Measurements from ENCODE around the gene C10orf143.

C10orf143 gene

DNA sequence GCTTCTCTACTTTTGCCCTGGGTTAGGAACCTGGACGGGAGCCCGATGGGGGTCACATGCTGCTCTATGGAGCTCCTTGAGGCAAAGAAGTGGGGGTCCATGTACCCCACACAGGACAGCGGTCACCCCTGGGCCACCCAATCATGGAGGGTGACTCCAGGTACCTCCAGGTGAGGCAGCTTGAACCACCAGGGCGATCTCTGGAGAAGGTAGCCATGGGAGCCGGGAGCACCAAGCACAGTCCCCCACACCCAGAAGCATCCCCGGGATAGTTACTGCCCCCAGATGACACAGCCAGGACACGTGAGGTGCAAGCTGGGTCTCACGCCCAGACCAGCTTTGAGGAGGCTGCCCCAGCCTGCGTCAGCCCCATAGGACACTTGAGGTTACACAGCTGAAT, 58.4 kb downstream of the C10orf143 start:
- DNase-seq, result no peak

DNA sequence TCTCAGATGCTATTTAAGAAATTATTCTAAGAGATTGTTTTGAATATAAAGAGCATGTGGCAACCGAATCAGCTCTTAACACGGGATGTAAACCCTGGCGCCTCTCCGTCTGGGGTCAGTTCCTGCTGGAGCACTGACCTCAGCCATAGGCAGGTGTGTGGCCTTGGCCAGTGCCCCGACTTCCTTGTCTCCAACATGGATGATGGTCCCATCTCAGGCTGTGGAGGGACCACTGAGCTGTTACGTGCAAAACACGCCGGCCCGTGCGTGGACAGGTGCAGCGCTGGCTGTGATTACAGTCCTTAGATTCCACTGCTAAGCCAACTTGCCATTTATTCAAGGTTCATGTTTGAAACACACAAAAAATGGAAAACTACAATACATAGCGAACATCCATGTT, 59.9 kb downstream of the C10orf143 start:
- no peak for DNase-seq

- DNase-seq, result no peak
These were observed 60.6 kb downstream of the C10orf143 start for GRCh38 chr10:130049987-130050386.

DNA sequence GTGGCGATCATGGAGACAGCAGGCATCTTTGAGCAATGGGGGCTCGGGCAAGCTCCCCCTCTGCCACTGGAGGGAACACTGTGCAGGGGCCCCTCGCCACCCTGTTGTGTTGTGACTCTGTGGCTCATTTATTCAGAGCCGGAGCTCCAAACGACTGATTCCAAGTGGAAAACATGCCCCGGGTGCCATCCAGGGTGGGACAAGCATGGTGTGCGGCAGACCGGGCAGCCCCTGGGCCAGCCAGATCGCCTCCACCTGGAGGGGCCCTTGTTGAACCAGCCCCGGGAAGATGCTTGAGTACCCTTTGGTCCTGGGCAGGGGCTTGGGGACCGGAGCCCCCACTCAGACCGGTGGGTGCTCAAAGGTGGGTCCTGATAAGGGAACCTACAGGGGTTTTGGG, 61.4 kb downstream of the C10orf143 start:
- DNase-seq, result no peak

DNA sequence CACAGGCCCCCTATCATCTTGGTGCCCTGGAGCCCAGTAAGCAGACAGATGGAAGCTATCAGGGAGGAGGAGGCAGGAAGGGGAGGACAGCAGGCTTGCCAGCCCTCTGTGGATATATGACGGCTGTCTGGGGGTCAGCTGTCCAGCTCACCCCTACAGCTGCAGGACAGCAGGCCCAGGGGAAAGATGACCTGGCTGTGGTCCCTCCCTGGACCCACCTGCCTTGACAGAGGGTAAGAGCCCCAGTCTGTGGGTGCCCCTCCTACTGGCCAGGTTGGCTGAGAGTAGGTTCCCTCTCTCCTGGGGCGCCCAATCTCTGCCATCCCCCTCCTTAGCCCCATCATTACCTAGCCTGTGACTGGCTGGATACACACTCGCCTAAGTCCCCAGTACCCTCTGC, 62.5 kb downstream of the C10orf143 start:
- no peak for DNase-seq

DNA sequence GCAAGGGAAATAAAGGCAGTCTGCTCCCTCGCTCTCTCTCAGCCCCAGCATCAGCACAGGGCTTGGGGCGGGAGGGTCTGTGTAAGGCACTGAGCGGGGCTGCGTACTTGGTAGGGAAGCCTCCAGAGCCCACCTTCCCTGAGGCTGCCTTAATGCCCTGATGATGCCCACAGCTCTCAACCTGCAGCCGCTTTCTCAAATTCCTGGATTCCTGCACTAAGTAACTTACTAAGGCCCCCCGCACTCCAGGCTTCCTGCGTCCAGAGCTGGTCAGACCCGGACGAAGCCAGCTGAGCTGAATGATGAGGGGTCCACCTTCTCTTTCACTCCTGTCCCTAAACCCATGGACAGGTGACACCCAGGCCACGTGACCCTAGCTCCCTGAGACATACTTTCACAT, 63.3 kb downstream of the C10orf143 start:
- DNase-seq, result no peak

DNA sequence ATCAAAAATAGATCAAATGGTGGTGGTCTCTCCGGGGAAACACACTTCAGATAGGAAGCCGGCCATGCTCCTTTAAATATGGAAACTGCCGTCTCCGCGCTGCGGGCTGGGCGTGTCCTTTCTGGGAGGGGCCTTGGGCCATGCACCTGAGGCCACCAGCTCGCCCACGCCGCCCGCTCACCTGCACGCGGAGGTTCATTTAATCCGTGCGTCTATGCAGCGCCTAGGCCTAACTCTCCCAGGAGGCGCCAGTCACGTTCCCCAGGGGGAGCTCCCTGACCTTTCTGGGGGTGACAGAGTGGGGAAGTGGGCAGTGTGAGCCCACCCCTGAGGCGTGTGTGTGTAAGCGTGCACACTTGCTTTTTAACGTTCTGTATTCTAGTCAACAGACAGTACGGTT, 64.0 kb downstream of the C10orf143 start:
- DNase-seq, result no peak

DNA sequence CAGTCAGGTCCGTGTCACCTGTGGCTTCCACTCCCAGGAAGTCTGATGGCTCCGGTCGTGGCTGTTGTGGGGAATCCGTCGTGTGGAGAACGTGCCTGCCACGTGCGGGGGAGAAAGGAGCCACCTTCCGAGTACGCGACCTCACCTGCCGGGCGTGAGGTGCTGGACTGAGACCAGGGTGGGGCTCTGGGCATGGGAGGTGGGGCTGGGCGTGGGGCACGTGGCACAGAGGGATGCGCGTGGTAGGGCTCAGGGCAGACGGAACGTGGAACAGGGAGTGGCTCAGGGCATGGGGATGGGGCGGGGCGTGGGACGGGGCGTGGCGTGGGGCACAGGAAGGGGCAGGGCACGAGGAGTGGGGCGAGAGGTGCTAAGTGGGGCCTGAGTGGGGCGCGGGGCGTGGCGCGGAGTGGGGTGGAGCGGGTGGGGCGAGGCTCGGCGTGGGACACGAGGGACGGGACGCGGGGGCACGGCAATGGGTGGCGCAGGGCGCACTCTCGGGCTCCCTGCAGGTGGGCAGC, 64.8 kb downstream of the C10orf143 start:
- DNase-seq, result no peak

- peak; percentile 28 for DNase-seq
These were observed 65.5 kb downstream of the C10orf143 start for GRCh38 chr10:130045091-130045652.

GRCh38 chr10:130044067-130045061, 66.3 kb downstream of the C10orf143 start:
- no peak for DNase-seq

GRCh38 chr10:130043491-130043890, 67.1 kb downstream of the C10orf143 start:
- DNase-seq, result no peak

DNA sequence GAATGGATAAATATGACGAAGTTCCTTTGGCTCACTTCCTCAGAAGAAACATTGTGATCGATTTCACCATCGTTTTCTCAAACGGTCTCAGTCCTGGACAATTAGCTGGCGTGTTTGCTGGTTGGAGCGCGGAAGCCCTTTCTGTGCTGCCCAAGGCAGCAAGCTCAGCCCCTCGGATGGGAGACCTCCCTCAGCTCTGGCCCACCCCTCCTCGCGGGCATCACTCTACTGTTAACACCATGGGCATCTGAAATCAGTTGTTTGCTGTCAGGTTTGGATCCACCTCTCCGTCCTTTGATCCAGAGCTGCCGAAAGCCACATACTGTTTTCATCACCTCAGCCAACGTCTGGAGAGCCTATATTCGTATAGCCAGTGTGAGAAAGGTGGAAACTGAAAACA, 68.2 kb downstream of the C10orf143 start:
- DNase-seq, result no peak

DNA sequence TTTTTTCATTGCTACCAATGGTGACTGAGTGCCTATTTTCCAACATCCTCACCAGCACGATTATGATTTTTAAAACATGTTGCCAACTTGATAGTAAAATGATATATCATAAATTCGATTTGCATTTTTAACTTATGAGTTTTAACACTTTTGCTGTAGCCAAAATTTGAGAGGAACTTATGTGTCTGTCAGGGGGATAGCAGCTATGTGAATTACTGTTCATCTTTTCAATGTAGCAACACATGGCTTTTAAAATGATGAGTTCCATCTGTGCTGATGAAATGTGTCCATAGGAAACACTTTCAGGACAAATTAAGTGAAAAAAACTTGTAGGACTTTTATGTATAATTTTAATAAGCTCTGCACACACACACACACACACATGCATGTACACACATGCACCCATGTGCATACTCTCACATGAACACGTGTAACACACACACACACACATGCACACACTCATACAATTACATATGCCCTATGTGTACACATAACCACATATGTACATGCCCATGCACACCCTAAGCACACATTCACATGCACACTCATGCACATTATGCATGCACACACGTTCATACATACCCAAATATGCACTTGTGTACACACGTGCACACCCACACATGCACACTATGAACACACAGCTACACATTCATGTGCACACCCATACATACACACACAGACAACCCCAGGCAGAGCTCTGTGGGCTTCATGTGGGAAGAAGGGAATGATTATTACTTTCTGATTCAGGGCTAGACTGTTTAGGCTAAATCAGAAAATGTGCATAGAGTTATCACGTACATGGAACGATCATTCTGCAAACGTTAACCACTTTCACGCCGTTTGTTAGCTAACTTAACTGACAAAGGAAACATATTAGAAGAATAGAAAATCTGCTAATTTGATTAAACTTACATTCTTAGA, 68.9 kb downstream of the C10orf143 start:
- DNase-seq, result no peak

GRCh38 chr10:130040817-130041330, 69.8 kb downstream of the C10orf143 start:
- no peak for DNase-seq

GRCh38 chr10:130040351-130040750, 70.3 kb downstream of the C10orf143 start:
- DNase-seq, result no peak

DNA sequence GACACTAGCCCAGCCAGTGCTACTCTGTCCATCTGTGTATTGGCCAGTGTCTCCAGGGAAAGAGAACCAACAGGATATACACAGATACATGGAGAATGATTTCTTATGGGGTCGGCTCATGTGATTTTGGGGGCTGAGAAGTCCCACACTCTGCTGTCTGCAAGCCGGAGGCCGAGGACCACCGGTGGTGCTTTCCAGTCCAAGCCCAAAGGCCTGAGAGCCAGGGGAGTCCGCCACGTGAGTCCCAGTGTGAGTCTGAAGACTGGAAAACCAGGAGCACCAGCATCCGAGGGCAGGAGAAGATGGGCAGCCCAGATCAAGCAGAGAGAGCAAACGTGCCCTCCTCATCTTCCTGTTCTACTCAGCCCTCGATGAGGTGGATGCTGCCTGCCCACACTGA, 71.5 kb downstream of the C10orf143 start:
- no peak for DNase-seq

- DNase-seq, result no peak
These were observed 72.0 kb downstream of the C10orf143 start for GRCh38 chr10:130038611-130039109.

- no peak for DNase-seq
These were observed 72.5 kb downstream of the C10orf143 start for GRCh38 chr10:130038019-130038555.

DNA sequence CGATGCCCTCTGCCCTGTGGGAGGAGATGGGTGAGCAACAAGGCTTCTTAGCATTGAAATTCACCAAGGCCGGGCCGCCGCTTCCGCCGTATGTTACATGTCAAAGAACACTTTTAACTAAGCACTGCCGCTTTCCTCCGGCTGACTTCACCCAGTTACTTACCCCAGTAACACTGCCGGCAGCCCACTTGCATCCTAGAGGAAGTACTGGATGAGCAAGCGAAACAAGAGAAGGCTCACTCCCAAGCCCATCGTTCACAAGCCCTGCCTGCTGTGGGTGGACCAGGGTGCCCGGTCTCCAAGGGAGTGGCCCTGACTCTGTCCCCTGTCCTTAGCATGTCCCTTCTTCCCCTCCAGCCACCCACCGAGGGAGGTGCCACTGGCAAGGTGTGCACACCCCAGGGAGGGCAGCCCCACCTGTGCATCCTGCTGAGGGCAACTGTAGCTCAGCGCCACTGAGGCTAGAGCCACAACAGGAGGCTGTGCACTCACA, 73.4 kb downstream of the C10orf143 start:
- no peak for DNase-seq

DNA sequence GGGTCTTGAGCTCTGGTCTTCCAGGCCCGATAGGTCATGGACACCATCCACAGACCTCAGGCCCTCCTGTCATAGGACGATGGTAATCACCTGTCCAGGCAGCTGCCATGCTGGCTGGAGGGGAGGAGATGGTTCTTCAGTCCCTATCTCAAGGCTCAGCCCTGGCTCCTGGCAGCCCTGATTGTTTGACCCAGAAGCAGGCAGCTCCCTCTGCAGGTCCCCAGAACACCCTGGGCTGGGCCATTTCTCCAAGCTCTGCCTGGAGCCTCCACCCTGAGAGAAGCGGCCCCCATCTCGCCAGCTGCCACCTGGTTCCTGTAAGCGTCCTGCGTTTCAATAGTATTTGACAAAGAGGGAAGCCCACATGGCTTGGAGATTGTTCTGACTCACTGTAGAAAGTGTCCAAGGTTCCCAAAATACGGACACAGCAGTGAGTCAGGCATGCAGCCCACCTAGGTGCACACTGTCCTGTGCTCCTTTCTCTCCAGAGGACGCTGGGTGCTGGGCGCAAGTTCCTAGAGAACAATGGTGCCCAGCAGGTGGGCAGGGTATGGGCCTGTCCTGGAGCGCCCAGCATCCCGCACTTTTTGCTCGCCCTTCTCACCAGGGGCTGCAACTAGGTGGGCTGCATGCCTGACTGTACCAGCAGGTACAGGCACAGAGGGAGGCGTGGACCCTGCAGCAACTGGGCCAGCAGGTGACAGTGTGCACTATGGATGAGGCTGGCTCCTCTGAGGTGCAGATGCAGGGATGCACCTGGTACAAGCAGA, 74.1 kb downstream of the C10orf143 start:
- no peak for DNase-seq

DNA sequence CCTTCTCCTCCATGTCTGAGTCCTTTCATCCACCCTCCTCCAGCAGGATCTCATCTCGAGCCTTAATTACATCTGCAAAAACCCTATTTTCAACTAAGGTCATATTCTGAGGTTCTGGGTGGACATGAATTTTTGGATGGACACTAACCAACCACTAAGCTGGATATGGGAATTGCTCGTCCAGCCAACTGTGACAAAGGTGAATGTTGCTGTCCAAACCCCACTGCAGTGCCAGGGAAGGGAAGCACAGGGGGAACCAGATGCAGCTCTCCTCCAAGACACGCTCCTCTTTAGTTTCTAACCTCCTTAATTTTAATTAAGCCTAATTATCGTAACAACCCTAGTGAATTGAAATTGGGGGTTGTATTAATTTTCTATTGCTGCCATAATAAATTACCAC, 81.4 kb downstream of the C10orf143 start:
- DNase-seq, result no peak

All from fibroblast of skin of abdomen (primary cell).